SK-N-SH (cell line): ENCODE results near the gene NDUFS6. TPM values are rescaled to one million over a fixed set of nuclear protein-coding genes. Genes with fewer than 3 reads are reported as not detected.

Experiments used
- CTCF ChIA-PET: fragments of 300-600, 350-600 bp; formaldehyde crosslinking; extraction: SDS; loops from one replicate; lab custom pipeline; 2021; lab: Yijun Ruan, JAX
- POLR2A ChIA-PET: fragments of 350-600 bp; sonication (Branson Sonifier 250); formaldehyde crosslinking; extraction: SDS; loops from one replicate; lab custom pipeline; 2020; ENCODE audit warnings: antibody characterized with exemption, inconsistent platforms; lab: Yijun Ruan, JAX
- DNase-seq: peaks from one replicate; pipeline ENCODE4 v3.0.0; 2012
- H2AFZ ChIP-seq: fragments of 200-600 bp; sonication (generic); 2 replicates; pipeline ENCODE4 v1.8.1; 2016; ENCODE audit warnings: antibody characterized with exemption, mild to moderate bottlenecking, low read depth
- H3F3A ChIP-seq: fragments of 200-600 bp; sonication (generic); replicated peaks from 2 replicates; pipeline ENCODE3; 2016; ENCODE audit warnings: antibody characterized with exemption, mild to moderate bottlenecking; ENCODE audit not compliant: insufficient read depth
- H3K27ac ChIP-seq, 2 experiments: fragments of 200-500 bp in 1 of 2; fragments of 200-600 bp in 1 of 2; sonication (Bioruptor generic) in 1 of 2; sonication (generic), shearing (Covaris generic) in 1 of 2; 2 replicates each; pipeline versions ENCODE4 v1.5.1 to v1.6.1; 2014 to 2016; ENCODE audit warnings: low read depth in 2 of 2, inconsistent platforms in 1 of 2, low read length in 1 of 2, mild to moderate bottlenecking in 1 of 2, mixed read lengths in 1 of 2
- H3K27me3 ChIP-seq: fragments of 200-600 bp; sonication (generic), shearing (Covaris generic); 2 replicates; pipeline ENCODE4 v1.6.1; 2016; ENCODE audit warnings: mixed run types; ENCODE audit not compliant: insufficient read depth
- H3K36me3 ChIP-seq, 2 experiments: fragments of 200-500 bp in 1 of 2; fragments of 200-600 bp in 1 of 2; sonication (Bioruptor generic) in 1 of 2; sonication (generic) in 1 of 2; replicated peaks in 1 of 2; 2 replicates each; pipeline versions ENCODE3 to v1.5.1; 2014 to 2016; ENCODE audit warnings: low read length in 1 of 2, mild to moderate bottlenecking in 1 of 2; ENCODE audit not compliant: insufficient read depth in 2 of 2, control insufficient read depth in 1 of 2
- H3K4me1 ChIP-seq, 2 experiments: fragments of 200-500 bp in 1 of 2; fragments of 200-600 bp in 1 of 2; sonication (Bioruptor generic) in 1 of 2; sonication (generic), shearing (Covaris generic) in 1 of 2; 2 replicates each; pipeline versions ENCODE4 v1.5.1 to v1.6.1; 2014 to 2016; ENCODE audit warnings: low read depth in 1 of 2, low read length in 1 of 2, mixed run types in 1 of 2; ENCODE audit not compliant: insufficient read depth in 2 of 2, control insufficient read depth in 1 of 2
- H3K4me2 ChIP-seq: fragments of 200-600 bp; sonication (generic), shearing (Covaris generic); 2 replicates; pipeline ENCODE4 v1.6.1; 2017; ENCODE audit warnings: mixed run types
- H3K4me3 ChIP-seq, 2 experiments: fragments of 200-500 bp in 1 of 2; fragments of 200-600 bp in 1 of 2; sonication (Bioruptor generic) in 1 of 2; sonication (generic), shearing (Covaris generic) in 1 of 2; 2 replicates each; pipeline versions ENCODE4 v1.5.1 to v1.8.1; 2014 to 2016; ENCODE audit warnings: low read depth in 2 of 2, inconsistent platforms in 1 of 2, low read length in 1 of 2, mild to moderate bottlenecking in 1 of 2, mixed read lengths in 1 of 2, moderate library complexity in 1 of 2
- H3K79me2 ChIP-seq: fragments of 200-600 bp; sonication (generic); 2 replicates; pipeline ENCODE4 v1.8.1; 2017; ENCODE audit warnings: mild to moderate bottlenecking; ENCODE audit not compliant: insufficient read depth
- H3K9ac ChIP-seq: fragments of 200-600 bp; sonication (generic); 2 replicates; pipeline ENCODE4 v1.6.1; 2017; ENCODE audit warnings: mixed run types
- H3K9me2 ChIP-seq: fragments of 200-600 bp; sonication (generic); 2 replicates; pipeline ENCODE4 v1.6.1; 2017; ENCODE audit warnings: mixed run types
- H3K9me3 ChIP-seq: fragments of 200-600 bp; sonication (generic); 2 replicates; pipeline ENCODE4 v1.6.1; 2017; ENCODE audit warnings: mixed run types, mild to moderate bottlenecking, moderate library complexity
- H4K20me1 ChIP-seq: fragments of 200-600 bp; sonication (generic); 2 replicates; pipeline ENCODE4 v1.6.1; 2017; ENCODE audit warnings: mild to moderate bottlenecking, mixed run types; ENCODE audit not compliant: insufficient read depth
- CHD2 ChIP-seq: fragments of 150-350 bp; IDR thresholded peaks from 2 replicates; pipeline ENCODE4 v1.6.1; 2018; ENCODE audit warnings: low read length; ENCODE audit not compliant: partially characterized antibody
- ELF1 ChIP-seq: IDR thresholded peaks from 2 replicates; pipeline ENCODE4 v1.4.0; 2012
- FOXJ3 ChIP-seq: sonication (generic); formaldehyde crosslinking; IDR thresholded peaks from 2 replicates; pipeline ENCODE4 v1.5.1; 2020; ENCODE audit warnings: mild to moderate bottlenecking, missing genetic modification reagents
- FOXM1 ChIP-seq: IDR thresholded peaks from 2 replicates; pipeline ENCODE4 v1.4.0; 2012; ENCODE audit warnings: low read depth, mild to moderate bottlenecking
- MEF2A ChIP-seq: IDR thresholded peaks from 2 replicates; pipeline ENCODE4 v1.4.0; 2012; ENCODE audit warnings: low read depth, borderline replicate concordance
- POLR2AphosphoS5 ChIP-seq: IDR thresholded peaks from 2 replicates; pipeline ENCODE4 v1.6.1; 2012; ENCODE audit warnings: low read depth, low read length
- RAD21 ChIP-seq: IDR thresholded peaks from 2 replicates; pipeline ENCODE4 v1.6.1; 2012; ENCODE audit warnings: mild to moderate bottlenecking, low read length
- RCOR1 ChIP-seq: fragments of 150-350 bp; IDR thresholded peaks from 2 replicates; pipeline ENCODE4 v1.6.1; 2017; ENCODE audit warnings: antibody characterized with exemption, low read length
- SMC3 ChIP-seq: IDR thresholded peaks from 2 replicates; pipeline ENCODE4 v1.6.1; 2012; ENCODE audit warnings: low read depth, low read length, improper control_type of control experiment
- TAF1 ChIP-seq: IDR thresholded peaks from 2 replicates; pipeline ENCODE4 v1.6.1; 2012; ENCODE audit warnings: low read depth, mild to moderate bottlenecking, low read length, moderate library complexity, borderline replicate concordance
- WGBS: methylation state at CpG from one replicate; pipeline ENCODE4 v1.1.6; 2017; ENCODE audit warnings: low lambda C conversion rate; 5-methylcytosine and 5-hydroxymethylcytosine counted together
- polyA plus RNA-seq, 3 experiments: library from polyadenylated mRNA; depleted of rRNA; stranded (reverse); fragments of >200 nt; gene quantifications; 2 replicates each; pipeline ENCODE4 v1.2.3, GENCODE V29; 2012
- TF ChIP-seq, protein P1 (sequence below): fragments of 200-600 bp; sonication (generic); IDR thresholded peaks from 2 replicates; pipeline ENCODE4 v1.6.1; 2017; ENCODE audit warnings: antibody characterized with exemption, mild to moderate bottlenecking, moderate library complexity
- TF ChIP-seq, protein P2 (sequence below): IDR thresholded peaks from 2 replicates; pipeline ENCODE4 v1.4.0; 2012; ENCODE audit warnings: low read depth, borderline replicate concordance
- TF ChIP-seq, protein P3 (sequence below): IDR thresholded peaks from 2 replicates; pipeline ENCODE4 v1.4.0; 2012; ENCODE audit warnings: low read depth
- TF ChIP-seq, protein P4 (sequence below): fragments of 150-350 bp; IDR thresholded peaks from 2 replicates; pipeline ENCODE4 v1.6.1; 2017; ENCODE audit warnings: antibody characterized with exemption, low read length, low read depth, borderline replicate concordance

The NDUFS6 gene
- polyA plus RNA-seq, 1 of the 3 experiments (the other 2 are of a cell fraction) = 316 TPM

- TF ChIP-seq, protein P1, sequence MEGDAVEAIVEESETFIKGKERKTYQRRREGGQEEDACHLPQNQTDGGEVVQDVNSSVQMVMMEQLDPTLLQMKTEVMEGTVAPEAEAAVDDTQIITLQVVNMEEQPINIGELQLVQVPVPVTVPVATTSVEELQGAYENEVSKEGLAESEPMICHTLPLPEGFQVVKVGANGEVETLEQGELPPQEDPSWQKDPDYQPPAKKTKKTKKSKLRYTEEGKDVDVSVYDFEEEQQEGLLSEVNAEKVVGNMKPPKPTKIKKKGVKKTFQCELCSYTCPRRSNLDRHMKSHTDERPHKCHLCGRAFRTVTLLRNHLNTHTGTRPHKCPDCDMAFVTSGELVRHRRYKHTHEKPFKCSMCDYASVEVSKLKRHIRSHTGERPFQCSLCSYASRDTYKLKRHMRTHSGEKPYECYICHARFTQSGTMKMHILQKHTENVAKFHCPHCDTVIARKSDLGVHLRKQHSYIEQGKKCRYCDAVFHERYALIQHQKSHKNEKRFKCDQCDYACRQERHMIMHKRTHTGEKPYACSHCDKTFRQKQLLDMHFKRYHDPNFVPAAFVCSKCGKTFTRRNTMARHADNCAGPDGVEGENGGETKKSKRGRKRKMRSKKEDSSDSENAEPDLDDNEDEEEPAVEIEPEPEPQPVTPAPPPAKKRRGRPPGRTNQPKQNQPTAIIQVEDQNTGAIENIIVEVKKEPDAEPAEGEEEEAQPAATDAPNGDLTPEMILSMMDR = no peak
- TF ChIP-seq RCOR1 = no peak
Observed at GRCh38 chr5:1846583-1846982, 45.4 kb downstream of the NDUFS6 start (continued).

DNA sequence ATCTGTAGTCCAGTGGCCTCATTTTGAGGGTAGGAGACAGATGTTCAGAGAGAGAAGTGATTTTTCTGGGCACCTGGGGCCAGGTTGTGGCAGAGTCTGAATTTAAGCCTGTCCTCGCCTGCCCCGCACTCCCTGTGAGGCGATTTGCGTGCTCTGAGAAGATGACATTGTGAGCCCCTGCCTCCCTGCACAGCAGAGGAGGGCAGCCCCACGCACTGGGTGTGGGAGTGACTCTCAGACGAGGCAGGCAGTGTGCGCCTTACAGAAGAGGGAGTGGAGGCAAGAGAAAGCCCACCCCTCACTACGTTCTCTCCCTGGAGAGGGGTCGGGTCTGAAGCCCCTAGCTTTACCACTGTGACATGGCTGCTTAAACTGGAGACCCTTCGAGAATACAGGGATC is 45.8 kb downstream of the NDUFS6 start:
- no peaks in the 10 kb centered on the region; a peak in 1 of 4 replicates for H3K4me1 ChIP-seq
- no peak overlapping the region for H3K9ac ChIP-seq
- ChIA-PET CTCF (no interaction called here), POLR2A (no interaction called here)
- no peak overlapping the region for H3K4me3 ChIP-seq
- no peak overlapping the region for H3K4me2 ChIP-seq
- H3K27me3 ChIP-seq = peaks cover 52% of the 10 kb centered on the region
- H4K20me1 ChIP-seq = no peaks in the 10 kb centered on the region
- H3K9me2 ChIP-seq = no peaks in the 10 kb centered on the region
- no peak for TF ChIP-seq POLR2AphosphoS5
- TF ChIP-seq, protein P2, sequence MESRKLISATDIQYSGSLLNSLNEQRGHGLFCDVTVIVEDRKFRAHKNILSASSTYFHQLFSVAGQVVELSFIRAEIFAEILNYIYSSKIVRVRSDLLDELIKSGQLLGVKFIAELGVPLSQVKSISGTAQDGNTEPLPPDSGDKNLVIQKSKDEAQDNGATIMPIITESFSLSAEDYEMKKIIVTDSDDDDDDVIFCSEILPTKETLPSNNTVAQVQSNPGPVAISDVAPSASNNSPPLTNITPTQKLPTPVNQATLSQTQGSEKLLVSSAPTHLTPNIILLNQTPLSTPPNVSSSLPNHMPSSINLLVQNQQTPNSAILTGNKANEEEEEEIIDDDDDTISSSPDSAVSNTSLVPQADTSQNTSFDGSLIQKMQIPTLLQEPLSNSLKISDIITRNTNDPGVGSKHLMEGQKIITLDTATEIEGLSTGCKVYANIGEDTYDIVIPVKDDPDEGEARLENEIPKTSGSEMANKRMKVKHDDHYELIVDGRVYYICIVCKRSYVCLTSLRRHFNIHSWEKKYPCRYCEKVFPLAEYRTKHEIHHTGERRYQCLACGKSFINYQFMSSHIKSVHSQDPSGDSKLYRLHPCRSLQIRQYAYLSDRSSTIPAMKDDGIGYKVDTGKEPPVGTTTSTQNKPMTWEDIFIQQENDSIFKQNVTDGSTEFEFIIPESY = no peak
- TF ChIP-seq, protein P3, sequence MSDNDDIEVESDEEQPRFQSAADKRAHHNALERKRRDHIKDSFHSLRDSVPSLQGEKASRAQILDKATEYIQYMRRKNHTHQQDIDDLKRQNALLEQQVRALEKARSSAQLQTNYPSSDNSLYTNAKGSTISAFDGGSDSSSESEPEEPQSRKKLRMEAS = no peak
- H2AFZ ChIP-seq = no peak overlapping the region
- no peak for DNase-seq
- no peak overlapping the region for H3K27ac ChIP-seq
- 24% methylated on average over 9 of the region's 10 CpGs for WGBS
- H3K9me3 ChIP-seq = no peaks in the 10 kb centered on the region
- no peaks in the 10 kb centered on the region for H3K36me3 ChIP-seq
- no peaks in the 10 kb centered on the region for H3K79me2 ChIP-seq
- peaks cover 7% of the 10 kb centered on the region for H3F3A ChIP-seq

- WGBS = 2% methylated on average over 7 of the region's 9 CpGs
- no peak for TF ChIP-seq CHD2
- TF ChIP-seq MEF2A = no peak
- TF ChIP-seq TAF1 = no peak
- TF ChIP-seq ELF1 = no peak
- TF ChIP-seq RAD21 = no peak
- TF ChIP-seq SMC3 = no peak
- no peak for TF ChIP-seq FOXM1
- TF ChIP-seq, protein P4, sequence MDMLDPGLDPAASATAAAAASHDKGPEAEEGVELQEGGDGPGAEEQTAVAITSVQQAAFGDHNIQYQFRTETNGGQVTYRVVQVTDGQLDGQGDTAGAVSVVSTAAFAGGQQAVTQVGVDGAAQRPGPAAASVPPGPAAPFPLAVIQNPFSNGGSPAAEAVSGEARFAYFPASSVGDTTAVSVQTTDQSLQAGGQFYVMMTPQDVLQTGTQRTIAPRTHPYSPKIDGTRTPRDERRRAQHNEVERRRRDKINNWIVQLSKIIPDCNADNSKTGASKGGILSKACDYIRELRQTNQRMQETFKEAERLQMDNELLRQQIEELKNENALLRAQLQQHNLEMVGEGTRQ = no peak
- no peak for TF ChIP-seq FOXJ3 (CRISPR knock-in tag)
Observed at GRCh38 chr5:1847611-1848010, 46.4 kb downstream of the NDUFS6 start.

More at GRCh38 chr5:1847611-1848010, 46.4 kb downstream of the NDUFS6 start:
- H2AFZ ChIP-seq = no peak overlapping the region
- H3K27ac ChIP-seq = no peak overlapping the region
- H3K4me1 ChIP-seq = no peaks in the 10 kb centered on the region; a peak in 1 of 4 replicates
- peaks cover 7% of the 10 kb centered on the region for H3F3A ChIP-seq
- H3K4me2 ChIP-seq = no peak overlapping the region
- ChIA-PET CTCF (no interaction called here), POLR2A (no interaction called here)
- H3K36me3 ChIP-seq = no peaks in the 10 kb centered on the region
- H3K4me3 ChIP-seq = no peak overlapping the region
- no peaks in the 10 kb centered on the region for H4K20me1 ChIP-seq
- DNase-seq = no peak
- H3K9me2 ChIP-seq = no peaks in the 10 kb centered on the region
- H3K9ac ChIP-seq = no peak overlapping the region
- H3K27me3 ChIP-seq = peaks cover 49% of the 10 kb centered on the region
- no peaks in the 10 kb centered on the region for H3K9me3 ChIP-seq
- H3K79me2 ChIP-seq = no peaks in the 10 kb centered on the region
